ENCODE results near the gene GM2A. TPM values are rescaled to one million over a fixed set of nuclear protein-coding genes. Genes with fewer than 3 reads are reported as not detected.
A peak's percentile ranks its signal among the peaks of the same experiment; 100 is the strongest.

The GM2A gene
- polyA plus RNA-seq, 3 donors: 22.2 to 57.9 (median 28.0) TPM

DNA sequence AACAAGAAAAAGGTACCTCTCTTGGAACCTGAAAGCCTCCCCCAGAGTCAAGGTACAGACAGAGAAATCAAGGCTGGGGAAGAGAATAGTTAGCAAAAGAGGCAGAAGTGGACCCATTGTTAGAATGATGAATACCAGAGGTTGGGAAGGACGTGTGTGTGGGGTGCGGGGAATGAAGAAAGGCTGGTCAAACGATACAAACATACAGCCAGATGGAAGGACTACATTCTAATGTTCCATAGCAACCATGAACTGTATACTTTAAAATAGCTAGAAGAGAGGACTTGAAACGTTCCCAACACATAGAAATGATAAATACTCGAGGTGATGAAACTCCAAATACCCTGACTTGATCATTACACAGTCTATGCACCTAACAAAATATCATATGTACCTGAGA is 36.2 kb upstream of the GM2A start:
- WGBS (ENCODE audit: insufficient coverage): no CpG with 5 or more reads among the region's 5 CpGs
- TF ChIP-seq, protein P1, sequence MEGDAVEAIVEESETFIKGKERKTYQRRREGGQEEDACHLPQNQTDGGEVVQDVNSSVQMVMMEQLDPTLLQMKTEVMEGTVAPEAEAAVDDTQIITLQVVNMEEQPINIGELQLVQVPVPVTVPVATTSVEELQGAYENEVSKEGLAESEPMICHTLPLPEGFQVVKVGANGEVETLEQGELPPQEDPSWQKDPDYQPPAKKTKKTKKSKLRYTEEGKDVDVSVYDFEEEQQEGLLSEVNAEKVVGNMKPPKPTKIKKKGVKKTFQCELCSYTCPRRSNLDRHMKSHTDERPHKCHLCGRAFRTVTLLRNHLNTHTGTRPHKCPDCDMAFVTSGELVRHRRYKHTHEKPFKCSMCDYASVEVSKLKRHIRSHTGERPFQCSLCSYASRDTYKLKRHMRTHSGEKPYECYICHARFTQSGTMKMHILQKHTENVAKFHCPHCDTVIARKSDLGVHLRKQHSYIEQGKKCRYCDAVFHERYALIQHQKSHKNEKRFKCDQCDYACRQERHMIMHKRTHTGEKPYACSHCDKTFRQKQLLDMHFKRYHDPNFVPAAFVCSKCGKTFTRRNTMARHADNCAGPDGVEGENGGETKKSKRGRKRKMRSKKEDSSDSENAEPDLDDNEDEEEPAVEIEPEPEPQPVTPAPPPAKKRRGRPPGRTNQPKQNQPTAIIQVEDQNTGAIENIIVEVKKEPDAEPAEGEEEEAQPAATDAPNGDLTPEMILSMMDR (IDR thresholded peaks at IDR 0.05): no peak
- H3K27me3 ChIP-seq (ENCODE audit: control insufficient read depth in 2 of 2, insufficient read depth in 2 of 2, low read length in 2 of 2): no peaks in the 10 kb centered on the region
- peak overlapping the region; percentile 81 to 100 (median 100) for H3K27ac Mint-ChIP-seq
- H3K4me3 ChIP-seq (replicated peaks in 1 of 3; ENCODE audit: low read depth in 2 of 3, low read length in 3 of 3): no peak overlapping the region
- peaks cover 0 to 2% (median 0%) of the 10 kb centered on the region in 7 donors for H3K9me3 Mint-ChIP-seq
- no peak overlapping the region for H3K9ac ChIP-seq (ENCODE audit: insufficient read depth, low read length, poor library complexity, severe bottlenecking)
- DNase-seq: no peak
- H3K4me2 ChIP-seq (replicated peaks; ENCODE audit: extremely low read depth, low read length, poor library complexity, severe bottlenecking): no peak overlapping the region
- intact Hi-C loops (cut with micrococcal nuclease): loop anchor here in 1 of 2 donors (5.0 kb wide), 1 partner anchor 36 kb away; the partner anchor contains the start of gene GM2A
- H3K9me3 ChIP-seq (replicated peaks in 1 of 2; ENCODE audit: control insufficient read depth in 1 of 2, insufficient read depth in 1 of 2, low read length in 2 of 2): no peaks in the 10 kb centered on the region
- H3K79me2 ChIP-seq (ENCODE audit: insufficient read depth, low read length): peaks cover 94% of the 10 kb centered on the region
- peaks cover 66 to 70% of the 10 kb centered on the region in 2 donors for H3K36me3 Mint-ChIP-seq
- H4K20me1 ChIP-seq (ENCODE audit: insufficient read depth, low read length): no peaks in the 10 kb centered on the region
- H3K4me3 Mint-ChIP-seq: no peak overlapping the region
- H2AFZ ChIP-seq (ENCODE audit: insufficient read depth, low read depth, low read length, poor library complexity, severe bottlenecking): no peak overlapping the region
- H3K36me3 ChIP-seq (replicated peaks in 1 of 2; ENCODE audit: control insufficient read depth in 1 of 2, insufficient read depth in 2 of 2, low read length in 2 of 2): peaks cover 17 to 44% of the 10 kb centered on the region in 2 donors
- peaks cover 93% of the 10 kb centered on the region for H3K4me1 Mint-ChIP-seq
- H3K27me3 Mint-ChIP-seq (ENCODE audit: low read depth in 3 of 3): peaks cover 0 to 1% (median 1%) of the 10 kb centered on the region in 3 donors
- peak overlapping the region; percentile 90 to 99 for H3K27ac ChIP-seq (ENCODE audit: low read depth in 1 of 2, low read length in 2 of 2)
- peaks cover 91 to 98% of the 10 kb centered on the region in 2 donors for H3K4me1 ChIP-seq (ENCODE audit: control insufficient read depth in 1 of 2, insufficient read depth in 2 of 2, low read length in 2 of 2)

DNA sequence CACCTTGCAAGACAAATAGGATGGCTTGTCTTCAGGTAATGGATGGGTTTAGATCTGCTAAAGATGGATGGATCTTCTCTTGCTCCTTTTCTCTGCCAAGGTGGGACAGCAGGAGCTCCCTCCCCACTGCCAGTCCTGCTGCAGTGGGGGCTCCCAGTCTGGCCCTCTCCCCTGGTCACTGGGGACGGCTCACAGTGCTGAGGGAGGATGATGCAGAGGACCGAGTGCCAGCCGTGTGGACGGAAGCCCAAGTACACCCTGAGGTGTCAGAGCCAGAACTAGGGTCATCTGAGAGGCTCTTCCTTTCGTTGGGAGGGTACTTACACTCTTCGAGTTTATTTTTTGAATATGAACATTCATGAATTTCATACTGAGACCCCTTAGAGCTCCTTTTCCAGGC is 34.8 kb upstream of the GM2A start:
- no peak overlapping the region for H3K4me3 Mint-ChIP-seq
- peaks cover 58 to 68% of the 10 kb centered on the region in 2 donors for H3K36me3 Mint-ChIP-seq
- Histone ChIP-seq H3K27me3 (ENCODE audit: control insufficient read depth in 2 of 2, insufficient read depth in 2 of 2, low read length in 2 of 2) (no peaks in the 10 kb centered on the region), H2AFZ (ENCODE audit: insufficient read depth, low read depth, low read length, poor library complexity, severe bottlenecking) (no peak overlapping the region), H3K79me2 (ENCODE audit: insufficient read depth, low read length) (peaks cover 94% of the 10 kb centered on the region), H3K4me3 (replicated peaks in 1 of 3; ENCODE audit: low read depth in 2 of 3, low read length in 3 of 3) (no peak overlapping the region), H3K9me3 (replicated peaks in 1 of 2; ENCODE audit: control insufficient read depth in 1 of 2, insufficient read depth in 1 of 2, low read length in 2 of 2) (no peaks in the 10 kb centered on the region), H3K36me3 (replicated peaks in 1 of 2; ENCODE audit: control insufficient read depth in 1 of 2, insufficient read depth in 2 of 2, low read length in 2 of 2) (peaks cover 17 to 44% of the 10 kb centered on the region in 2 donors), H3K27ac (ENCODE audit: low read depth in 1 of 2, low read length in 2 of 2) (peak overlapping the region in 1 of 2 donors; percentile 67), H4K20me1 (ENCODE audit: insufficient read depth, low read length) (no peaks in the 10 kb centered on the region), H3K9ac (ENCODE audit: insufficient read depth, low read length, poor library complexity, severe bottlenecking) (no peak overlapping the region), H3K4me1 (ENCODE audit: control insufficient read depth in 1 of 2, insufficient read depth in 2 of 2, low read length in 2 of 2) (peaks cover 91 to 98% of the 10 kb centered on the region in 2 donors), H3K4me2 (replicated peaks; ENCODE audit: extremely low read depth, low read length, poor library complexity, severe bottlenecking) (no peak overlapping the region)
- peaks cover 0 to 2% (median 0%) of the 10 kb centered on the region in 7 donors for H3K9me3 Mint-ChIP-seq
- DNase-seq: no peak
- TF ChIP-seq, protein P1 (IDR thresholded peaks at IDR 0.05): no peak
- H3K27me3 Mint-ChIP-seq (ENCODE audit: low read depth in 3 of 3): peaks cover 0 to 1% (median 0%) of the 10 kb centered on the region in 3 donors
- H3K27ac Mint-ChIP-seq: peak overlapping the region in 6 of 7 donors; percentile 48 to 87 (median 60)
- 100% methylated on average over 1 of the region's 6 CpGs for WGBS (ENCODE audit: insufficient coverage)
- H3K4me1 Mint-ChIP-seq: peaks cover 93% of the 10 kb centered on the region
- intact Hi-C loops (cut with micrococcal nuclease): loop anchor here in 1 of 2 donors (5.0 kb wide), 1 partner anchor 34 kb away; the partner anchor contains the start of gene GM2A
